Fibroblast of the conjunctiva (primary cell): ENCODE measurements around the gene MAPK1.
"Not testable (repeated sequence)": the region's sequence is repeated elsewhere in the genome, so short reads cannot be mapped to it uniquely, and the experiment has no call there.

Source experiments
- DNase-seq: peaks from one replicate; pipeline ENCODE4 v3.0.0-alpha.2; 2010; ENCODE audit warnings: low read depth

Gene MAPK1

DNA sequence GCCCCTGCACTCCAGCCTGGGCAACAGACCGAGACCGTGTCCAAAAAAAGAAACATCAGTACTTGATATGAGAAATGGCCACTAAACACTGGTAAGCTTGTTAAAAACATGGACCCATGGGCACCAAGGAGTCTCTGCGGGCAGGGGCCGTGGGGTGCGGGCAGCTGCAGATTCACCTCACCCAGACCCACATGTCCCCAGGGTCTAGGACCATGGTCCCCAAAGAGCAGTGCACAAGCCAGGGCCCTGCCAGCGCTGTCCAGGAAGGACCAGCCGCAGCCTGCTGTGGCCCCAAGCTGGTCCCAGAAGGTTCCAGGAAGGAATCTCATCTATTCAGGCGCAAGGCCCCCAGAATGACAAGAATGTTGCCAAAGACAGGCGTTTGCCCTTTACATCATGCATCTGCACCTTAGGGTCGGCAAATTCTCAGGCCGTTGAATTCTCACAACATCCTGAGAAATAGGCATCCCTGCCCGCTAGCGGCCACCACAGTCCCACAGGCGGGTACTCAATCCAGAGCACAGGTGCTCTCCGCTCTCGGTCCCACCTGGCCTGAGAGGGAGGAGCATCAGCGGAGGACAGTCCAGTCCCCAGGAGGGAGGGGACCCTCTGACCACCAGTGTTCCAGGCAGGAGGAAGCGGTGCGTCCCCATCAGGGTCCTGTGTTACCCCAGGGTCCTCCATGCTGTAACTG lies 141.3 kb downstream of the MAPK1 start:
- no peak for DNase-seq

- DNase-seq = not testable (repeated sequence)
Observed at GRCh38 chr22:21724496-21724895, 142.9 kb downstream of the MAPK1 start.

DNA sequence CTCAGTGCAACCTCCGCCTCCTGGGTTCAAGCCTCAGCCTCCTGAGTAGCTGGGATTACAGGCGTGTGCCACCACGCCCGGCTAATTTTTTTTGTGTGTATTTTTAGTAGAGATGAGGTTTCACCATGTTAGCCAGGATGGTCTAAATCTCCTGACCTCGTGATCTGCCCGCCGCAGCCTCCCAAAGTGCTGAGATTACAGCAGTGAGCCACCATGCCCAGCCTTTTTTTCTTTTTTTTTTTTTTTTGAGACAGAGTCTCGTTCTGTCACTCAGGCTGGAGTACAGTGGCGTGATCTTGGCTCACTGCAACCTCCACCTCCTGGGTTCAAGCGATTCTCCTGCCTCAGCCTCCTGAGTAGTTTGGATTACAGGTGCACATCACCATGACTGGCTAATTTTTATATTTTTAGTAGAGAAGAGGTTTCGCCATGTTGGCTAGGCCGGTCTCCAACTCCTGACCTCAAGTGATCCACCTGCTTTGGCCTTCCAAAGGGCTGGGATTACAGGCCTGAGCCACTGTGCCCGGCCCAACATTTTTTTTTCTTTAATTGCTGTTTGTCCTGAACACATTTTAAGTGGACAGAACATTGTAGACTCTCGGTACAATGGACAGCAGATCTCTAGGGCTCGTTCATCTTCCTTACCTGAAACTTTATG lies 146.1 kb downstream of the MAPK1 start:
- not testable (repeated sequence) for DNase-seq

- not testable (repeated sequence) for DNase-seq
Observed at GRCh38 chr22:21720191-21720859, 147.1 kb downstream of the MAPK1 start.

DNA sequence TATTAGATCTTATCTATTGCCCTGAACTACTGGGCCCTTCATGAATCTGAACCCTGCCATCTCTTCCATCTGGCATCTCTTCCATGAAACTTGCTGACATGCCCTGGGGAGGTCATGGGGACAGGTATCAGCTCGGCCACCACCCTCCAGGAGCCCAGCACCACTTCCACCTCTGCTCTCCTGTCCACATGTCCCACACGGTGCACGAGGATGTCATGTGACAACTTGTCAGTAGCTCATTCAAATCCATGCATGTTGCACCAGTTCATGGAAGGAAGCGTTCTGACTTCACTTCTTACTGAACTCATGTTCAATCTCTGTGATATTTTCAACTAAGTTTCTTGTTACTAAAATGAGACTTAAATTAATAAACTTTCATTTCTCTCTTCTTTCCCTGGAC lies 148.4 kb downstream of the MAPK1 start:
- DNase-seq = no peak

DNA sequence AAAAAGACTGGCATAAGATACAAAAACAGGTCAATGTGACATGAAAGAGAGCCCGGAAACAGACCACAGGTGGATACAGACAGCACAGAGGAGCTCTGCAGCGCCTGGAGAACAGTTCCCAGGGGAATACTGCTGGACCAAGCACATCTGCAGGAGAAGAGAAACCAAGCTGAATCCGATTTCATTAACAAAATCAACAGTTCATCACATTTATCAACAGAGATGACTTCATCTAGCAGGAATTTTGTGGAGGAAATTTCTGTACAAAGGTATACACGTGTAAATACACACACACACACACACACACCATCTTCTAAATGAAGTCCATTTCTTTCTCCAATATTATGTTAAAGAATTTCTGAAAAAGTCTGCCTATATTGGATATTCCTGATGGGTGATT lies 148.9 kb downstream of the MAPK1 start:
- DNase-seq = no peak

DNA sequence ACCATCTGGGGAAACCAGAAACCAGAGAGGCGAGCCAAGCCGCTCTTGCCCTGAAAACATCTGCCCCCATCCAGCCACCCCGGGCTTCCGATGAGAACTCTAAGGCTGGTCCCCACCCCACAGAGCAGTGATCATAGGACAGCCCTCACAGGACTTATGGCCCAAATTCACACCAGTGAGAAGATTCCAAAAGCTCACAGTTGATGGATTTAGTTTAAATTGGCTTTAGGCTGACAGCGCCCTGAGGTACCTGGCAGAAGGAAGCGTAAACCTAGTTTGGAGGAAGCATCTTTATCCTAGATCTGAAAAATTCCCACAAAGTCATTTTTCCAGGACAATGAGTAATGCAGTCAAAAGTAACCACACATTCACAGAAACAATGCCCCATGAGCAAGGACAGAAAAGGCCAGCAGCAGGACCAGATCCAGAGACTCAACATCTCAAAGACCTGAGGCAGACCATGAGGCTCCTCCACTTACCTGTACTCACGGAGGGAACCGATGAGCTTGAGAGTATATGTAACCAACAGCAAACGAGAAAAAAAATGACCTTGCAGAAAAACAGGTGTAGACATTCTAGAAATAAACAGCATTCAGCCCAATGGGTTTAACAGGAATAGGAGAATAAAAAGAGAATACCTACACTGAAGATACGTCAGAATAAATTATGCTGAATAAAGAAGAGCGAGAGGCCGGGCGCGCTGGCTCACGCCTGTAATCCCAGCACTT lies 150.9 kb downstream of the MAPK1 start:
- not testable (repeated sequence) for DNase-seq

DNA sequence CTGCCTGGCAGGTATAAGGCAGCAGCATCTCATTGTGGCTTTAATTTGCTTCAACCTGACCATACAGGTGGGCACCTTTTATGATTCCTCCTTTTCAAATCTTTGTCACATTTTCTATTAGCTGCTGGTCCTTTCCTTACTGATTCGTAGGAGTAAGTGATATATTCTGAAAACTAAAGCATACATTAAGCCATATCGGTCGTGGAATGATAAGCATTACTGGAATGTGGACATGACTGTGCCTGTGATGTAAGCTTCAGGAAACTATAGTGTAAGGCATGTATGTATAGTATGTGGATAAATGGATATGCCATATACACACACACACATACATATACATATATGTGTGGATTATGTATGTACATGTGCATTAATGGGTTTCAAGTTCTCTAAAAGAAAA lies 152.7 kb downstream of the MAPK1 start:
- DNase-seq = no peak

- no peak for DNase-seq
Observed at GRCh38 chr22:21714059-21714770, 153.2 kb downstream of the MAPK1 start.

GRCh38 chr22:21713428-21714058 lies 153.9 kb downstream of the MAPK1 start:
- DNase-seq = no peak

GRCh38 chr22:21712751-21713427 lies 154.6 kb downstream of the MAPK1 start:
- peak; percentile 61 for DNase-seq

DNA sequence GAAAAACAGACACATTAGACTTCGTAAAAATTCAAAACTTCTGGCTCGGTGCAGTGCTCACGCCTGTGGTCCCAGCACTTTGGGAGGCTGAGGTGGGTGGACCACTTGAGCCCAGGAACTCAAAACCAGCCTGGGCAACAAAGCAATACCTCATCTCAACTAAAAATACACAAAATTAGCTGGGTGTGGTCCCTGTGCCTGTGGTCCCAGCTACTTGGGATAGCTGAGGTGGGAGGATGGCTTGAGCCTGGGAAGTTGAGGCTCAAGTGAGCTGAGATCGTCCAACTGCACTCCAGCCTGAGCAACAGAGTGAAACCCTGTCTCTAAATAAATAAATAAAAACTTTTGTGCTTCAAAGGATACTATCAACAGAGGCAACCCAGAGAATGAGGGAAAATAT lies 155.6 kb downstream of the MAPK1 start:
- DNase-seq = no peak

GRCh38 chr22:21710156-21710555 lies 157.3 kb downstream of the MAPK1 start:
- no peak for DNase-seq

- no peak for DNase-seq
Observed at GRCh38 chr22:21709688-21710087, 157.8 kb downstream of the MAPK1 start.

DNA sequence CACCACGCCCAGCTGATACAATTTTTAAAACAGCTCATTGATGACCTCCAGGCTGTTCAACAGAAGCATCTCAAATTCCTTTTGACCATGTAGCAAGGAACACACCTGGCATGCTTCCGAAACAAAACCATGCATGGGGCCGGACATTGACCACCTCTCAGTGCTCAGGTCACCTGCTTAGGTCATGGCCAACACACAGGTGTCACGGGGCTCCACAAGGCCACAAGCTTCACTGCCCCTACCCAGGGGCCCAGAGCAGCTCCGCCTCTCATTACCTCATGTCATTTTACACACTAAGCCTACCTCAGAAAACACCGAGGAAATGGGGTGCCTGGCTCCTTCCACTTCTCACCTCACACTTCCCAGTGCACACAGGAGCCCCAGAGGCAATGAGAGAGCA lies 158.5 kb downstream of the MAPK1 start:
- DNase-seq = no peak

- no peak for DNase-seq
Observed at GRCh38 chr22:21707677-21708076, 159.8 kb downstream of the MAPK1 start.
